HCT116 (cell line): Measurements from ENCODE around the gene FBXL16. TPM values are rescaled to one million over a fixed set of nuclear protein-coding genes. Genes with fewer than 3 reads are reported as not detected.

ENCODE experiments used
- ATAC-seq: fragments of 200-7000 bp; cut with Tn5 transposase; 2 replicates; pipeline ENCODE4 v1.9.1; 2020; ENCODE audit warnings: mild to moderate bottlenecking, moderate library complexity
- BruUV-seq: library from RNA; stranded (reverse); fragments of 400-500 nt; replicated peaks from 2 replicates; lab custom pipeline; 2021; lab: Mats Ljungman, UMichigan
- CTCF ChIA-PET: fragments of 300-600 bp; sonication (Branson Sonifier 250); formaldehyde crosslinking; loops from one replicate; lab custom pipeline; 2021; ENCODE audit warnings: antibody characterized with exemption; lab: Charles Lee
- POLR2A ChIA-PET: fragments of 300-600, 350-600 bp; sonication (Branson Sonifier 250); formaldehyde crosslinking; loops from one replicate; lab custom pipeline; 2021; ENCODE audit warnings: antibody characterized with exemption; lab: Charles Lee
- RAD21 ChIA-PET, 2 experiments: fragments of 300-600 bp; sonication (Branson Sonifier 250); formaldehyde crosslinking; loops; one replicate each; lab custom pipeline; 2023; ENCODE audit warnings: low total read pairs in 2 of 2; ENCODE audit not compliant: uncharacterized antibody in 2 of 2, unreplicated experiment in 2 of 2, low non-redundant PET in 1 of 2; lab: Charles Lee
- DNase-seq: peaks from one replicate; pipeline ENCODE4 v3.0.0-alpha.2; 2010; ENCODE audit warnings: low read depth, low spot score
- H2AFZ ChIP-seq: fragments of 200-600 bp; shearing (Covaris generic), sonication (generic); 2 replicates; pipeline ENCODE4 v1.6.1; 2017; ENCODE audit warnings: low read depth, mixed run types, mixed read lengths, antibody characterized with exemption, low read length; ENCODE audit not compliant: poor library complexity, severe bottlenecking
- H3K27ac ChIP-seq: 2 replicates; pipeline ENCODE4 v1.5.1; 2012; ENCODE audit warnings: low read depth, low read length
- H3K27me3 ChIP-seq: fragments of 200-600 bp; sonication (generic); 2 replicates; pipeline ENCODE4 v1.6.1; 2016; ENCODE audit warnings: mixed run types, low read length, mixed read lengths; ENCODE audit not compliant: insufficient read depth
- H3K36me3 ChIP-seq, 2 experiments: fragments of 200-500 bp in 1 of 2; fragments of 200-600 bp in 1 of 2; sonication (Bioruptor generic) in 1 of 2; sonication (generic) in 1 of 2; 2 replicates each; pipeline versions ENCODE4 v1.5.1 to v1.6.1; 2014 to 2016; ENCODE audit warnings: low read length in 2 of 2, inconsistent platforms in 1 of 2, mixed read lengths in 1 of 2, mixed run types in 1 of 2; ENCODE audit not compliant: insufficient read depth in 2 of 2, control insufficient read depth in 1 of 2
- H3K4me1 ChIP-seq, 2 experiments: fragments of 200-600 bp in 1 of 2; sonication (generic) in 1 of 2; 2 replicates each; pipeline versions ENCODE4 v1.5.1 to v1.6.1; 2012 to 2017; ENCODE audit warnings: low read length in 2 of 2, inconsistent platforms in 1 of 2, mild to moderate bottlenecking in 1 of 2, mixed read lengths in 1 of 2, mixed run types in 1 of 2, moderate library complexity in 1 of 2; ENCODE audit not compliant: insufficient read depth in 2 of 2, control insufficient read depth in 1 of 2
- H3K4me2 ChIP-seq: fragments of 200-600 bp; sonication (generic); 2 replicates; pipeline ENCODE4 v1.6.1; 2017; ENCODE audit warnings: mixed run types, low read length, mixed read lengths
- H3K4me3 ChIP-seq, 2 experiments: fragments of 200-600 bp in 1 of 2; sonication (generic) in 1 of 2; replicated peaks in 1 of 2; 2 replicates each; pipeline ENCODE4 v1.5.1; 2011 to 2016; ENCODE audit warnings: low read length in 2 of 2, control low read depth in 1 of 2, low read depth in 1 of 2, mild to moderate bottlenecking in 1 of 2, mixed read lengths in 1 of 2, mixed run types in 1 of 2
- H3K79me2 ChIP-seq: fragments of 200-600 bp; sonication (generic); 2 replicates; pipeline ENCODE4 v1.6.1; 2017; ENCODE audit warnings: mild to moderate bottlenecking, mixed run types, low read length, moderate library complexity, mixed read lengths; ENCODE audit not compliant: insufficient read depth
- H3K9ac ChIP-seq: fragments of 200-600 bp; sonication (generic); 2 replicates; pipeline ENCODE4 v1.6.1; 2016; ENCODE audit warnings: low read length, mixed read lengths
- H3K9me2 ChIP-seq: fragments of 200-600 bp; sonication (generic), shearing (Covaris generic); 2 replicates; pipeline ENCODE4 v1.6.1; 2017; ENCODE audit warnings: mixed run types, mild to moderate bottlenecking, moderate library complexity; ENCODE audit not compliant: insufficient read depth
- H3K9me3 ChIP-seq, 2 experiments: fragments of 200-500 bp in 1 of 2; fragments of 200-600 bp in 1 of 2; sonication (Bioruptor generic) in 1 of 2; sonication (generic) in 1 of 2; 2 replicates each; pipeline ENCODE4 v1.6.1; 2014 to 2017; ENCODE audit warnings: low read length in 2 of 2, mixed read lengths in 2 of 2, inconsistent platforms in 1 of 2, low read depth in 1 of 2, mild to moderate bottlenecking in 1 of 2, mixed run types in 1 of 2, moderate library complexity in 1 of 2; ENCODE audit not compliant: control insufficient read depth in 1 of 2, insufficient read depth in 1 of 2
- H4K20me1 ChIP-seq: fragments of 200-600 bp; sonication (generic), shearing (Covaris generic); 2 replicates; pipeline ENCODE4 v1.6.1; 2017; ENCODE audit warnings: mixed run types, mild to moderate bottlenecking, moderate library complexity; ENCODE audit not compliant: insufficient read depth
- CEBPB ChIP-seq: IDR thresholded peaks from 2 replicates; pipeline ENCODE4 v1.6.1; 2012; ENCODE audit warnings: low read depth
- ELF1 ChIP-seq: IDR thresholded peaks from 2 replicates; pipeline ENCODE4 v1.6.1; 2012; ENCODE audit warnings: low read depth, borderline replicate concordance
- EZH2phosphoT487 ChIP-seq: fragments of 200-600 bp; IDR thresholded peaks from 2 replicates; pipeline ENCODE4 v1.6.1; 2018; ENCODE audit warnings: antibody characterized with exemption, borderline replicate concordance
- FOSL1 ChIP-seq: IDR thresholded peaks from 2 replicates; pipeline ENCODE4 v1.6.1; 2012; ENCODE audit warnings: low read depth
- POLR2A ChIP-seq: IDR thresholded peaks from 2 replicates; pipeline ENCODE4 v1.7.0; 2011; ENCODE audit warnings: borderline replicate concordance; ENCODE audit not compliant: insufficient read depth, insufficient read length; ENCODE audit errors: extremely low read depth
- POLR2AphosphoS5 ChIP-seq: IDR thresholded peaks from 2 replicates; pipeline ENCODE4 v1.6.1; 2011; ENCODE audit warnings: mild to moderate bottlenecking, low read depth, low read length, moderate library complexity
- RAD21 ChIP-seq: IDR thresholded peaks from 2 replicates; pipeline ENCODE4 v1.6.1; 2012; ENCODE audit warnings: low read depth, mild to moderate bottlenecking
- SRF ChIP-seq: IDR thresholded peaks from 2 replicates; pipeline ENCODE4 v1.6.1; 2012; ENCODE audit warnings: low read depth
- YY1 ChIP-seq: IDR thresholded peaks from 2 replicates; pipeline ENCODE4 v1.6.1; 2011; ENCODE audit warnings: low read length, low read depth, moderate library complexity, mild to moderate bottlenecking; ENCODE audit not compliant: insufficient replicate concordance; ENCODE audit errors: extremely low read depth
- intact Hi-C: fragments of 100-400 bp; cut with micrococcal nuclease; formaldehyde crosslinking; loops from 2 replicates; pipeline ENCODE4 v1.10.0; 2022
- total RNA-seq: library from RNA; stranded (reverse); gene quantifications from one replicate; pipeline ENCODE4 v1.2.1, GENCODE V29; 2021; ENCODE audit not compliant: unreplicated experiment
- TF ChIP-seq, protein P1 (sequence below): IDR thresholded peaks from 2 replicates; pipeline ENCODE4 v1.6.1; 2011; ENCODE audit warnings: mild to moderate bottlenecking, low read length, moderate library complexity; ENCODE audit not compliant: insufficient replicate concordance; ENCODE audit errors: extremely low read depth
- TF ChIP-seq, protein P2 (sequence below): IDR thresholded peaks from 2 replicates; pipeline ENCODE4 v1.6.1; 2012
- TF ChIP-seq, protein P3 (sequence below), 3 experiments: fragments of 200-600 bp in 1 of 3; sonication (generic) in 1 of 3; IDR thresholded peaks in 2 of 3; conservative IDR thresholded peaks in 1 of 3; 2 replicates each; pipeline ENCODE4 v1.5.1; 2012 to 2017; ENCODE audit warnings: low read depth in 2 of 3, low read length in 2 of 3, antibody characterized with exemption in 1 of 3, borderline replicate concordance in 1 of 3, control low read depth in 1 of 3, mild to moderate bottlenecking in 1 of 3, mixed read lengths in 1 of 3, mixed run types in 1 of 3, moderate library complexity in 1 of 3; ENCODE audit not compliant: insufficient read depth in 1 of 3
- TF ChIP-seq, protein P4 (sequence below): IDR thresholded peaks from 2 replicates; pipeline ENCODE4 v1.6.1; 2012; ENCODE audit warnings: low read depth

Gene FBXL16
- total RNA-seq, 1 experiment from 2014 or later, result 49.7 TPM

DNA sequence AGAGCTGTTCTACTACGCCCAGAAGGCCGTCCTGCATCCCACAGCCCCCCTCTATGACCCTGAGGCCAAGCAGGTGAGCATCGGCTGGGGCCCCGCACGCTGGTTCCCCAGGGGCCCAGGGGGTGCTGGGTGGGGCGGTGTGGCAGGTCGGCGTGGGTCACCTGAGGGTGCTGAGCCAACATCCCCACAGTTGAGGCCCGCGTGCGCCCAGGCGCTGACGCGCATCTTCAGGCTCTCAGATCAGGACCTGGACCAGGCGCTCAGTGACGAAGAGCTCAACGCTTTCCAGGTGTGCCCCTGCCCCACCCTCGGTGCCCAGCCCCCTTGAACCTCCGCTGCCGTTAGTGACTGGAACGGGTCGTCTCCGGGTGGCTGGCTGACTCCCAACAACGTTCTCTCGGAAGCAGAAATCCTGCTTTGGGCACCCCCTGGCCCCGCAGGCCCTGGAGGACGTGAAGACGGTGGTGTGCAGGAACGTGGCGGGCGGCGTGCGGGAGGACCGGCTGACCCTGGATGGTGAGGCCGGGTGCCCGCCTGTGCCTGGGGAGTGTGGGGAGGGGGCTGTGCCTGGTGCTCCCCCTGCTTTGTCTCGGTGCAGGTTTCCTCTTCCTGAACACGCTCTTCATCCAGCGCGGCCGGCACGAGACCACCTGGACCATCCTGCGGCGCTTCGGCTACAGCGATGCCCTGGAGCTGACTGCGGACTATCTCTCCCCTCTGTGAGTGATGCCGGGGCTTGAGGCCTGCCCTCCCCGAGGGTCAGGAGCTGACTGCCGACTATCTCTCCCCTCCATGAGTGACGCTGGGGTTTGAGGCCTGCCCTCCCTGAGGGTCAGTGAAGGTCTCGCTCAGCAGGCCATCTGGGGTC is 34.9 kb downstream of the FBXL16 start:
- TF ChIP-seq YY1, result no peak
- TF ChIP-seq, protein P1, sequence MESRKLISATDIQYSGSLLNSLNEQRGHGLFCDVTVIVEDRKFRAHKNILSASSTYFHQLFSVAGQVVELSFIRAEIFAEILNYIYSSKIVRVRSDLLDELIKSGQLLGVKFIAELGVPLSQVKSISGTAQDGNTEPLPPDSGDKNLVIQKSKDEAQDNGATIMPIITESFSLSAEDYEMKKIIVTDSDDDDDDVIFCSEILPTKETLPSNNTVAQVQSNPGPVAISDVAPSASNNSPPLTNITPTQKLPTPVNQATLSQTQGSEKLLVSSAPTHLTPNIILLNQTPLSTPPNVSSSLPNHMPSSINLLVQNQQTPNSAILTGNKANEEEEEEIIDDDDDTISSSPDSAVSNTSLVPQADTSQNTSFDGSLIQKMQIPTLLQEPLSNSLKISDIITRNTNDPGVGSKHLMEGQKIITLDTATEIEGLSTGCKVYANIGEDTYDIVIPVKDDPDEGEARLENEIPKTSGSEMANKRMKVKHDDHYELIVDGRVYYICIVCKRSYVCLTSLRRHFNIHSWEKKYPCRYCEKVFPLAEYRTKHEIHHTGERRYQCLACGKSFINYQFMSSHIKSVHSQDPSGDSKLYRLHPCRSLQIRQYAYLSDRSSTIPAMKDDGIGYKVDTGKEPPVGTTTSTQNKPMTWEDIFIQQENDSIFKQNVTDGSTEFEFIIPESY, result no peak
- TF ChIP-seq, protein P2, sequence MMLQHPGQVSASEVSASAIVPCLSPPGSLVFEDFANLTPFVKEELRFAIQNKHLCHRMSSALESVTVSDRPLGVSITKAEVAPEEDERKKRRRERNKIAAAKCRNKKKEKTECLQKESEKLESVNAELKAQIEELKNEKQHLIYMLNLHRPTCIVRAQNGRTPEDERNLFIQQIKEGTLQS, result no peak
- TF ChIP-seq, protein P3, sequence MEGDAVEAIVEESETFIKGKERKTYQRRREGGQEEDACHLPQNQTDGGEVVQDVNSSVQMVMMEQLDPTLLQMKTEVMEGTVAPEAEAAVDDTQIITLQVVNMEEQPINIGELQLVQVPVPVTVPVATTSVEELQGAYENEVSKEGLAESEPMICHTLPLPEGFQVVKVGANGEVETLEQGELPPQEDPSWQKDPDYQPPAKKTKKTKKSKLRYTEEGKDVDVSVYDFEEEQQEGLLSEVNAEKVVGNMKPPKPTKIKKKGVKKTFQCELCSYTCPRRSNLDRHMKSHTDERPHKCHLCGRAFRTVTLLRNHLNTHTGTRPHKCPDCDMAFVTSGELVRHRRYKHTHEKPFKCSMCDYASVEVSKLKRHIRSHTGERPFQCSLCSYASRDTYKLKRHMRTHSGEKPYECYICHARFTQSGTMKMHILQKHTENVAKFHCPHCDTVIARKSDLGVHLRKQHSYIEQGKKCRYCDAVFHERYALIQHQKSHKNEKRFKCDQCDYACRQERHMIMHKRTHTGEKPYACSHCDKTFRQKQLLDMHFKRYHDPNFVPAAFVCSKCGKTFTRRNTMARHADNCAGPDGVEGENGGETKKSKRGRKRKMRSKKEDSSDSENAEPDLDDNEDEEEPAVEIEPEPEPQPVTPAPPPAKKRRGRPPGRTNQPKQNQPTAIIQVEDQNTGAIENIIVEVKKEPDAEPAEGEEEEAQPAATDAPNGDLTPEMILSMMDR (IDR thresholded peaks at IDR 0.05 in 2 of 3, conservative IDR thresholded peaks at IDR 0.05 in 1 of 3; ENCODE audit: borderline replicate concordance in 1 of 3, insufficient read depth in 1 of 3, low read depth in 2 of 3, low read length in 2 of 3), result no peak
- TF ChIP-seq CEBPB, result no peak
- TF ChIP-seq EZH2phosphoT487, result no peak
- TF ChIP-seq ELF1, result no peak
- no peak for TF ChIP-seq POLR2A
- TF ChIP-seq RAD21, result no peak
- TF ChIP-seq FOSL1, result no peak
- TF ChIP-seq, protein P4, sequence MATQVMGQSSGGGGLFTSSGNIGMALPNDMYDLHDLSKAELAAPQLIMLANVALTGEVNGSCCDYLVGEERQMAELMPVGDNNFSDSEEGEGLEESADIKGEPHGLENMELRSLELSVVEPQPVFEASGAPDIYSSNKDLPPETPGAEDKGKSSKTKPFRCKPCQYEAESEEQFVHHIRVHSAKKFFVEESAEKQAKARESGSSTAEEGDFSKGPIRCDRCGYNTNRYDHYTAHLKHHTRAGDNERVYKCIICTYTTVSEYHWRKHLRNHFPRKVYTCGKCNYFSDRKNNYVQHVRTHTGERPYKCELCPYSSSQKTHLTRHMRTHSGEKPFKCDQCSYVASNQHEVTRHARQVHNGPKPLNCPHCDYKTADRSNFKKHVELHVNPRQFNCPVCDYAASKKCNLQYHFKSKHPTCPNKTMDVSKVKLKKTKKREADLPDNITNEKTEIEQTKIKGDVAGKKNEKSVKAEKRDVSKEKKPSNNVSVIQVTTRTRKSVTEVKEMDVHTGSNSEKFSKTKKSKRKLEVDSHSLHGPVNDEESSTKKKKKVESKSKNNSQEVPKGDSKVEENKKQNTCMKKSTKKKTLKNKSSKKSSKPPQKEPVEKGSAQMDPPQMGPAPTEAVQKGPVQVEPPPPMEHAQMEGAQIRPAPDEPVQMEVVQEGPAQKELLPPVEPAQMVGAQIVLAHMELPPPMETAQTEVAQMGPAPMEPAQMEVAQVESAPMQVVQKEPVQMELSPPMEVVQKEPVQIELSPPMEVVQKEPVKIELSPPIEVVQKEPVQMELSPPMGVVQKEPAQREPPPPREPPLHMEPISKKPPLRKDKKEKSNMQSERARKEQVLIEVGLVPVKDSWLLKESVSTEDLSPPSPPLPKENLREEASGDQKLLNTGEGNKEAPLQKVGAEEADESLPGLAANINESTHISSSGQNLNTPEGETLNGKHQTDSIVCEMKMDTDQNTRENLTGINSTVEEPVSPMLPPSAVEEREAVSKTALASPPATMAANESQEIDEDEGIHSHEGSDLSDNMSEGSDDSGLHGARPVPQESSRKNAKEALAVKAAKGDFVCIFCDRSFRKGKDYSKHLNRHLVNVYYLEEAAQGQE, result no peak
- TF ChIP-seq POLR2AphosphoS5, result no peak
- TF ChIP-seq SRF, result no peak
- TF ChIP-seq, all 23 proteins: peak for 0
- RAD21 ChIA-PET, result no interaction called here

More for the DNA sequence above, 34.9 kb downstream of the FBXL16 start:
- ATAC-seq (no peak), DNase-seq (no peak)
- H3K27me3 ChIP-seq, result no peaks in the 10 kb centered on the region
- H3K4me2 ChIP-seq, result no peak overlapping the region
- intact Hi-C loops, result no loop called here
- no TSS peak for BruUV-seq
- peaks cover 26% of the 10 kb centered on the region for H3K79me2 ChIP-seq
- H3K36me3 ChIP-seq, result peaks cover 0 to 4% of the 10 kb centered on the region in 2 experiments; a peak in 1 of 4 replicates
- no peak overlapping the region for H3K9ac ChIP-seq
- H3K27ac ChIP-seq, result no peak overlapping the region
- H2AFZ ChIP-seq, result no peak overlapping the region
- ChIA-PET POLR2A (no interaction called here), CTCF (no interaction called here)
- no peaks in the 10 kb centered on the region for H4K20me1 ChIP-seq
- H3K4me3 ChIP-seq, result no peak overlapping the region
- no peaks in the 10 kb centered on the region for H3K9me2 ChIP-seq
- H3K4me1 ChIP-seq, result peaks cover 0 to 10% of the 10 kb centered on the region in 2 experiments; a peak in 1 of 4 replicates
- no peaks in the 10 kb centered on the region for H3K9me3 ChIP-seq
